ENCODE results near the gene ANKRD42. TPM values are rescaled to one million over a fixed set of nuclear protein-coding genes. Genes with fewer than 3 reads are reported as not detected.

Gene ANKRD42
- total and polyA plus RNA-seq, 9 of the 15 experiments (the other 6 are each of a cell fraction or from before 2014, with no cell fraction given): 2.8 to 9.1 (median 6.1) TPM

DNA sequence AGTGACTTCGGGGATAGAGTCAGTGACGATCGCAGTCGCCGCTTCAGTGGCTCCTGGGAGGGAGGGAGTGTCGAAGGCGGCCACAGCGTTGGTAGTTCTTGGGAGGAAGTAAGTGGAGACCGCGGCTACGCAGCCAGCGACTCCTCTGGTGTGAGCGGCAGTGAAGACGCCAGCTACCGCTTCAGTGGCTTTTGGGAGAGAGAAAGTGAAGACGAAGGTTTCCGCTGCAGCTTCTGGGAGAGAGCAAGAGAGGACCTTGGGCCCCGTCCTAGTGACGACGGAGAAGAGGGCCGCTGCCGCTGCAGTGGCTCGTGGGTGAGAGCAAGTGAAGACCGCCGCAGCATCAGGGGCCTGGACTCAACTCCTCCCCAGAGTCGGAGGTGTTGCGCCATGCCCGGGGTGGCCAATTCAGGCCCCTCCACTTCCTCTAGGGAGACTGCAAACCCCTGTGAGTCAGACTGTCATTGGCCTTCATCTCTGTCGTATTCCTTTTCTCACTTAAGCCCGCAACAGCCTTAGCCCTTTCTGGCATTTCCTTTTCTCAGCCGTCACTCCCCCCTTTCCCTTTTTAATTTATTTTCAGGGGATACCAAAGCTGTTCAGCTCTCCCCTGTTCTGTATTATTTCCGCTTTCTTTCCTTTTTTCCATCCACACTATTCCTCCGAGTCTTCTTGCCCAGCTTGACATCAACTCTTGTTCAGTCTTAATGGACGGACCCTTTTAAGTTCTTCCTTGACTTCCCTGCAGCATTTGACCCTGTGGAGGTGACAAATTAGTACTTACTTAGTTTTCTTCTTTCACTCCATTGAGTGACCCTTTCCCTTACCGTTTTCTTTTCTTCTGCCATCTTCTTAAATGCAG is 1.0 kb downstream of the ANKRD42 start (continued):
- TF ChIP-seq, protein P1, sequence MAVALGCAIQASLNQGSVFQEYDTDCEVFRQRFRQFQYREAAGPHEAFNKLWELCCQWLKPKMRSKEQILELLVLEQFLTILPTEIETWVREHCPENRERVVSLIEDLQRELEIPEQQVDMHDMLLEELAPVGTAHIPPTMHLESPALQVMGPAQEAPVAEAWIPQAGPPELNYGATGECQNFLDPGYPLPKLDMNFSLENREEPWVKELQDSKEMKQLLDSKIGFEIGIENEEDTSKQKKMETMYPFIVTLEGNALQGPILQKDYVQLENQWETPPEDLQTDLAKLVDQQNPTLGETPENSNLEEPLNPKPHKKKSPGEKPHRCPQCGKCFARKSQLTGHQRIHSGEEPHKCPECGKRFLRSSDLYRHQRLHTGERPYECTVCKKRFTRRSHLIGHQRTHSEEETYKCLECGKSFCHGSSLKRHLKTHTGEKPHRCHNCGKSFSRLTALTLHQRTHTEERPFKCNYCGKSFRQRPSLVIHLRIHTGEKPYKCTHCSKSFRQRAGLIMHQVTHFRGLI (CRISPR knock-in tag; IDR thresholded peaks at IDR 0.05): no peak
- TF ChIP-seq, protein P2, sequence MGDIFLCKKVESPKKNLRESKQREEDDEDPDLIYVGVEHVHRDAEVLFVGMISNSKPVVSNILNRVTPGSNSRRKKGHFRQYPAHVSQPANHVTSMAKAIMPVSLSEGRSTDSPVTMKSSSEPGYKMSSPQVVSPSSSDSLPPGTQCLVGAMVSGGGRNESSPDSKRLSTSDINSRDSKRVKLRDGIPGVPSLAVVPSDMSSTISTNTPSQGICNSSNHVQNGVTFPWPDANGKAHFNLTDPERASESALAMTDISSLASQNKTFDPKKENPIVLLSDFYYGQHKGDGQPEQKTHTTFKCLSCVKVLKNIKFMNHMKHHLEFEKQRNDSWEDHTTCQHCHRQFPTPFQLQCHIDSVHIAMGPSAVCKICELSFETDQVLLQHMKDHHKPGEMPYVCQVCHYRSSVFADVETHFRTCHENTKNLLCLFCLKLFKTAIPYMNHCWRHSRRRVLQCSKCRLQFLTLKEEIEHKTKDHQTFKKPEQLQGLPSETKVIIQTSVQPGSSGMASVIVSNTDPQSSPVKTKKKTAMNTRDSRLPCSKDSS (IDR thresholded peaks at IDR 0.05; ENCODE audit: low read depth, partially characterized antibody): peak; percentile 33
- TF ChIP-seq MAFG (tag; conservative IDR thresholded peaks at IDR 0.05): no peak
- no peak for TF ChIP-seq ZFP36 (IDR thresholded peaks at IDR 0.05; ENCODE audit: low read depth, low read length, partially characterized antibody)
- TF ChIP-seq NFXL1 (CRISPR knock-in tag; IDR thresholded peaks at IDR 0.05): no peak
- TF ChIP-seq CBX1 (IDR thresholded peaks at IDR 0.05; ENCODE audit: low read depth): no peak; the same call in 1 of the 2 replicates
- TF ChIP-seq SNRNP70 (optimal IDR thresholded peaks at IDR 0.05; ENCODE audit: low read depth, low read length): no peak
- no peak for TF ChIP-seq ZNF764 (CRISPR knock-in tag; IDR thresholded peaks at IDR 0.05; ENCODE audit: low read depth)
- TF ChIP-seq ZNF507 (tag; conservative IDR thresholded peaks at IDR 0.05): no peak
- TF ChIP-seq ZFP1 (CRISPR knock-in tag; IDR thresholded peaks at IDR 0.05): no peak
- TF ChIP-seq, protein P3, sequence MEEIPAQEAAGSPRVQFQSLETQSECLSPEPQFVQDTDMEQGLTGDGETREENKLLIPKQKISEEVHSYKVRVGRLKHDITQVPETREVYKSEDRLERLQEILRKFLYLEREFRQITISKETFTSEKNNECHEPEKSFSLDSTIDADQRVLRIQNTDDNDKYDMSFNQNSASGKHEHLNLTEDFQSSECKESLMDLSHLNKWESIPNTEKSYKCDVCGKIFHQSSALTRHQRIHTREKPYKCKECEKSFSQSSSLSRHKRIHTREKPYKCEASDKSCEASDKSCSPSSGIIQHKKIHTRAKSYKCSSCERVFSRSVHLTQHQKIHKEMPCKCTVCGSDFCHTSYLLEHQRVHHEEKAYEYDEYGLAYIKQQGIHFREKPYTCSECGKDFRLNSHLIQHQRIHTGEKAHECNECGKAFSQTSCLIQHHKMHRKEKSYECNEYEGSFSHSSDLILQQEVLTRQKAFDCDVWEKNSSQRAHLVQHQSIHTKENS (CRISPR knock-in tag; IDR thresholded peaks at IDR 0.05): no peak
- peak; percentile 9 to 17; a peak in 2 of 4 replicates for TF ChIP-seq NRF1 (conservative IDR thresholded peaks at IDR 0.05 in 1 of 2, IDR thresholded peaks at IDR 0.05 in 1 of 2)
- TF ChIP-seq CBFB (CRISPR knock-in tag; IDR thresholded peaks at IDR 0.05): no peak; the same call in 1 of the 2 replicates
- TF ChIP-seq ZNF165 (CRISPR knock-in tag; IDR thresholded peaks at IDR 0.05; ENCODE audit: borderline replicate concordance): no peak
- TF ChIP-seq SPI1 (IDR thresholded peaks at IDR 0.05; ENCODE audit: borderline replicate concordance, low read depth, low read length): peak; percentile 74; the same call in 1 of the 2 replicates
- no peak for TF ChIP-seq ZNF384 (IDR thresholded peaks at IDR 0.05; ENCODE audit: low read depth, low read length)
- TF ChIP-seq, protein P4, sequence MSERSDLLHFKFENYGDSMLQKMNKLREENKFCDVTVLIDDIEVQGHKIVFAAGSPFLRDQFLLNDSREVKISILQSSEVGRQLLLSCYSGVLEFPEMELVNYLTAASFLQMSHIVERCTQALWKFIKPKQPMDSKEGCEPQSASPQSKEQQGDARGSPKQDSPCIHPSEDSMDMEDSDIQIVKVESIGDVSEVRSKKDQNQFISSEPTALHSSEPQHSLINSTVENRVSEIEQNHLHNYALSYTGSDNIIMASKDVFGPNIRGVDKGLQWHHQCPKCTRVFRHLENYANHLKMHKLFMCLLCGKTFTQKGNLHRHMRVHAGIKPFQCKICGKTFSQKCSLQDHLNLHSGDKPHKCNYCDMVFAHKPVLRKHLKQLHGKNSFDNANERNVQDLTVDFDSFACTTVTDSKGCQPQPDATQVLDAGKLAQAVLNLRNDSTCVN (CRISPR knock-in tag; IDR thresholded peaks at IDR 0.05): no peak
- peak; percentile 96 for TF ChIP-seq CEBPB (tag; IDR thresholded peaks at IDR 0.05)
- no peak for TF ChIP-seq BRD4 (IDR thresholded peaks at IDR 0.05)
- TF ChIP-seq DNMT1 (IDR thresholded peaks at IDR 0.05): no peak; the same call in 1 of the 2 replicates
- no peak for TF ChIP-seq PHB2 (IDR thresholded peaks at IDR 0.05; ENCODE audit: low read depth)
- TF ChIP-seq, protein P5, sequence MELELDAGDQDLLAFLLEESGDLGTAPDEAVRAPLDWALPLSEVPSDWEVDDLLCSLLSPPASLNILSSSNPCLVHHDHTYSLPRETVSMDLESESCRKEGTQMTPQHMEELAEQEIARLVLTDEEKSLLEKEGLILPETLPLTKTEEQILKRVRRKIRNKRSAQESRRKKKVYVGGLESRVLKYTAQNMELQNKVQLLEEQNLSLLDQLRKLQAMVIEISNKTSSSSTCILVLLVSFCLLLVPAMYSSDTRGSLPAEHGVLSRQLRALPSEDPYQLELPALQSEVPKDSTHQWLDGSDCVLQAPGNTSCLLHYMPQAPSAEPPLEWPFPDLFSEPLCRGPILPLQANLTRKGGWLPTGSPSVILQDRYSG (tag; conservative IDR thresholded peaks at IDR 0.05; ENCODE audit: low read depth): no peak
- no peak for TF ChIP-seq RBM39 (optimal IDR thresholded peaks at IDR 0.05; ENCODE audit: low read depth, low read length)
